ENCODE measurements around the gene LRIG1. TPM values are rescaled to one million over a fixed set of nuclear protein-coding genes. Genes with fewer than 3 reads are reported as not detected.

Gene LRIG1
- total and polyA plus RNA-seq, 9 of the 15 experiments (the other 6 are each of a cell fraction or from before 2014, with no cell fraction given) = 0.05 to 0.38 (median 0.13) TPM; not detected in 3

DNA sequence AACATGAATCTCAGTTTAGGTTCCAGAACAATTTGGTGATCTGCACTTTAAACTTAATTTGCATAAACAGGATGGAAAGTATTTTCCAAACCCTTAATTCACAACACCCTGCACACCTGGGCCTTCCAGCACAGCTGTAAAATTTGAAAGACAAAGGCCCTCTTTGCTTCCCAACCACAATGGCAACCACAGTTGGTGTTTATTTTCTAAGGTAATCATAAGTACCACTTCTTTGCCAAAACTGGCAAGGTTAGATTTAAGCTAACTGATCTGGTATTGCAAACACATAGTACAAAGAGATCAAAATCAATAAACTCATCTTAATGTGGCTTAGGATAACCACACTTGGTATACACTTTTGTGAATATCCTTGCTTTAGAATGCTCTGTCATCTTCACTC lies 4.1 kb downstream of the LRIG1 start:
- in situ Hi-C loops (cut with MboI) (no loop called here), intact Hi-C loops (cut with micrococcal nuclease) (no loop called here)
- no peak for FAIRE-seq
- no peak for DNase-seq (ENCODE audit: extremely low read depth in 1 of 4, low spot score in 3 of 4)
- Histone ChIP-seq H3K9me1 (ENCODE audit: control insufficient read depth, insufficient read depth, low read length) (no peaks in the 10 kb centered on the region), H3K9ac (ENCODE audit: insufficient read depth in 1 of 2, low read depth in 2 of 2, low read length in 2 of 2) (no peak overlapping the region), H3K4me2 (ENCODE audit: insufficient read depth, low read length) (no peak overlapping the region), H3K4me3 (no peak overlapping the region), H3K36me3 (ENCODE audit: control insufficient read depth, insufficient read depth, low read length) (no peaks in the 10 kb centered on the region), H3K27ac (ENCODE audit: extremely low read depth, low read depth, low read length) (no peak overlapping the region), H4K20me1 (replicated peaks; ENCODE audit: control insufficient read depth, insufficient read depth, low read length) (no peaks in the 10 kb centered on the region), H3K79me2 (ENCODE audit: control insufficient read depth, insufficient read depth, low read length) (no peaks in the 10 kb centered on the region), H3K9me3 (replicated peaks; ENCODE audit: control insufficient read depth, insufficient read depth, low read depth, low read length) (no peaks in the 10 kb centered on the region), H3K4me1 (replicated peaks in 1 of 2; ENCODE audit: control insufficient read depth in 2 of 2, insufficient read depth in 2 of 2, low read length in 2 of 2) (peaks cover 0 to 10% of the 10 kb centered on the region in 2 experiments; a peak in 2 of 5 replicates), H2AFZ (ENCODE audit: low read depth, low read length) (no peak overlapping the region), H3K27me3 (ENCODE audit: control insufficient read depth in 2 of 2, insufficient read depth in 2 of 2, low read length in 2 of 2) (peaks cover 0 to 3% of the 10 kb centered on the region in 2 experiments; a peak in 2 of 5 replicates)
- BruUV-seq (replicated peaks) = no TSS peak
- TF ChIP-seq CHD2 (IDR thresholded peaks at IDR 0.05; ENCODE audit: low read depth, low read length) = no peak
- no peak for TF ChIP-seq SRSF7 (optimal IDR thresholded peaks at IDR 0.05; ENCODE audit: low read depth, low read length)
- no peak for TF ChIP-seq STAT5B (CRISPR knock-in tag; IDR thresholded peaks at IDR 0.05)
- no peak for TF ChIP-seq HDAC1 (IDR thresholded peaks at IDR 0.05)
- TF ChIP-seq ZZZ3 (IDR thresholded peaks at IDR 0.05) = no peak
- TF ChIP-seq ZNF384 (IDR thresholded peaks at IDR 0.05; ENCODE audit: low read depth, low read length) = no peak
- TF ChIP-seq ZNF507 (tag; conservative IDR thresholded peaks at IDR 0.05) = no peak
- no peak for TF ChIP-seq CCAR2 (IDR thresholded peaks at IDR 0.05; ENCODE audit: low read depth, low read length)
- TF ChIP-seq, protein P1, sequence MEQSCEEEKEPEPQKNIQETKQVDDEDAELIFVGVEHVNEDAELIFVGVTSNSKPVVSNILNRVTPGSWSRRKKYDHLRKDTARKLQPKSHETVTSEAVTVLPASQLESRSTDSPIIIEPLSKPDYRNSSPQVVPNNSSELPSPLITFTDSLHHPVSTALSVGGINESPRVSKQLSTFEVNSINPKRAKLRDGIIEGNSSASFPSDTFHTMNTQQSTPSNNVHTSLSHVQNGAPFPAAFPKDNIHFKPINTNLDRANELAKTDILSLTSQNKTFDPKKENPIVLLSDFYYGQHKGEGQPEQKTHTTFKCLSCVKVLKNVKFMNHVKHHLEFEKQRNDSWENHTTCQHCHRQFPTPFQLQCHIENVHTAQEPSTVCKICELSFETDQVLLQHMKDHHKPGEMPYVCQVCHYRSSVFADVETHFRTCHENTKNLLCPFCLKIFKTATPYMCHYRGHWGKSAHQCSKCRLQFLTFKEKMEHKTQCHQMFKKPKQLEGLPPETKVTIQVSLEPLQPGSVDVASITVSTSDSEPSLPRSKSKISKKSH (CRISPR knock-in tag; IDR thresholded peaks at IDR 0.05) = no peak
- no peak for TF ChIP-seq HSF4 (CRISPR knock-in tag; IDR thresholded peaks at IDR 0.05; ENCODE audit: borderline replicate concordance)
- TF ChIP-seq ZNF551 (CRISPR knock-in tag; IDR thresholded peaks at IDR 0.05) = no peak
- TF ChIP-seq ZNF444 (CRISPR knock-in tag; IDR thresholded peaks at IDR 0.05) = no peak
- TF ChIP-seq CBFA2T3 (IDR thresholded peaks at IDR 0.05) = no peak
- no peak for TF ChIP-seq CC2D1A (IDR thresholded peaks at IDR 0.05)
- no peak for TF ChIP-seq MEIS2 (IDR thresholded peaks at IDR 0.05; ENCODE audit: partially characterized antibody)
- TF ChIP-seq, protein P2, sequence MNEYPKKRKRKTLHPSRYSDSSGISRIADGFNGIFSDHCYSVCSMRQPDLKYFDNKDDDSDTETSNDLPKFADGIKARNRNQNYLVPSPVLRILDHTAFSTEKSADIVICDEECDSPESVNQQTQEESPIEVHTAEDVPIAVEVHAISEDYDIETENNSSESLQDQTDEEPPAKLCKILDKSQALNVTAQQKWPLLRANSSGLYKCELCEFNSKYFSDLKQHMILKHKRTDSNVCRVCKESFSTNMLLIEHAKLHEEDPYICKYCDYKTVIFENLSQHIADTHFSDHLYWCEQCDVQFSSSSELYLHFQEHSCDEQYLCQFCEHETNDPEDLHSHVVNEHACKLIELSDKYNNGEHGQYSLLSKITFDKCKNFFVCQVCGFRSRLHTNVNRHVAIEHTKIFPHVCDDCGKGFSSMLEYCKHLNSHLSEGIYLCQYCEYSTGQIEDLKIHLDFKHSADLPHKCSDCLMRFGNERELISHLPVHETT (CRISPR knock-in tag; conservative IDR thresholded peaks at IDR 0.05 in 1 of 2, IDR thresholded peaks at IDR 0.05 in 1 of 2) = no peak
- CTCF ChIA-PET (ENCODE audit: low intra/inter-chr PET ratio) = no interaction called here
- POLR2A ChIA-PET = interaction anchor here (0.6 kb wide), 1 partner anchor 99 kb away, joined by 4 read pairs; no protein-coding TSS in a partner anchor
- no peak for ATAC-seq
